ENCODE data around the gene RAD50. TPM values are rescaled to one million over a fixed set of nuclear protein-coding genes. Genes with fewer than 3 reads are reported as not detected.

The RAD50 gene
- total and polyA plus RNA-seq, 3 experiments from 2014 or later = 34.6 to 48.3 (median 45.2) TPM

GRCh38 chr5:132661231-132662003 lies 104.6 kb downstream of the RAD50 start:
- Mint-ChIP-seq H3K27me3 (peaks cover 8 to 23% of the 10 kb centered on the region in 2 donors), H3K9me3 (no peaks in the 10 kb centered on the region), H3K36me3 (no peaks in the 10 kb centered on the region), H3K27ac (peak overlapping the region in 6 of 8 donors; percentile 23 to 78 (median 47)), H3K4me3 (no peak overlapping the region), H3K4me1 (peaks cover 27 to 60% (median 31%) of the 10 kb centered on the region in 3 donors)
- Histone ChIP-seq H3K4me1 (ENCODE audit: insufficient read depth, low read length) (peaks cover 36% of the 10 kb centered on the region), H3K4me3 (ENCODE audit: low read length) (no peak overlapping the region), H3K27ac (ENCODE audit: low read depth, low read length) (peak overlapping the region; percentile 9), H3K36me3 (ENCODE audit: insufficient read depth, low read length) (no peaks in the 10 kb centered on the region), H3K9me3 (ENCODE audit: low read length) (no peaks in the 10 kb centered on the region), H3K27me3 (ENCODE audit: insufficient read depth, low read length, poor library complexity, severe bottlenecking) (peaks cover 14% of the 10 kb centered on the region)
- ChIA-PET CTCF (interaction anchor here (1.0 kb wide), 1 partner anchor 37 kb away, joined by 3 read pairs; no protein-coding TSS in a partner anchor), POLR2A (no interaction called here)
- no peak for DNase-seq

GRCh38 chr5:132662004-132662401 lies 105.2 kb downstream of the RAD50 start:
- peaks cover 23 to 54% (median 25%) of the 10 kb centered on the region in 3 donors for H3K4me1 Mint-ChIP-seq
- no peak for DNase-seq
- peak overlapping the region in 5 of 8 donors; percentile 23 to 85 (median 74) for H3K27ac Mint-ChIP-seq
- no peaks in the 10 kb centered on the region for H3K9me3 Mint-ChIP-seq
- H3K27me3 ChIP-seq (ENCODE audit: insufficient read depth, low read length, poor library complexity, severe bottlenecking) = peaks cover 8% of the 10 kb centered on the region
- CTCF ChIA-PET = interaction anchor here (1.0 kb wide), 1 partner anchor 37 kb away, joined by 3 read pairs; no protein-coding TSS in a partner anchor
- POLR2A ChIA-PET = no interaction called here
- peak overlapping the region; percentile 9 for H3K27ac ChIP-seq (ENCODE audit: low read depth, low read length)
- H3K36me3 Mint-ChIP-seq = no peaks in the 10 kb centered on the region
- peak overlapping the region in 1 of 7 donors; percentile 68 for H3K4me3 Mint-ChIP-seq
- peaks cover 30% of the 10 kb centered on the region for H3K4me1 ChIP-seq (ENCODE audit: insufficient read depth, low read length)
- no peaks in the 10 kb centered on the region for H3K36me3 ChIP-seq (ENCODE audit: insufficient read depth, low read length)
- H3K9me3 ChIP-seq (ENCODE audit: low read length) = no peaks in the 10 kb centered on the region
- no peak overlapping the region for H3K4me3 ChIP-seq (ENCODE audit: low read length)
- H3K27me3 Mint-ChIP-seq = peaks cover 6 to 17% of the 10 kb centered on the region in 2 donors

DNA sequence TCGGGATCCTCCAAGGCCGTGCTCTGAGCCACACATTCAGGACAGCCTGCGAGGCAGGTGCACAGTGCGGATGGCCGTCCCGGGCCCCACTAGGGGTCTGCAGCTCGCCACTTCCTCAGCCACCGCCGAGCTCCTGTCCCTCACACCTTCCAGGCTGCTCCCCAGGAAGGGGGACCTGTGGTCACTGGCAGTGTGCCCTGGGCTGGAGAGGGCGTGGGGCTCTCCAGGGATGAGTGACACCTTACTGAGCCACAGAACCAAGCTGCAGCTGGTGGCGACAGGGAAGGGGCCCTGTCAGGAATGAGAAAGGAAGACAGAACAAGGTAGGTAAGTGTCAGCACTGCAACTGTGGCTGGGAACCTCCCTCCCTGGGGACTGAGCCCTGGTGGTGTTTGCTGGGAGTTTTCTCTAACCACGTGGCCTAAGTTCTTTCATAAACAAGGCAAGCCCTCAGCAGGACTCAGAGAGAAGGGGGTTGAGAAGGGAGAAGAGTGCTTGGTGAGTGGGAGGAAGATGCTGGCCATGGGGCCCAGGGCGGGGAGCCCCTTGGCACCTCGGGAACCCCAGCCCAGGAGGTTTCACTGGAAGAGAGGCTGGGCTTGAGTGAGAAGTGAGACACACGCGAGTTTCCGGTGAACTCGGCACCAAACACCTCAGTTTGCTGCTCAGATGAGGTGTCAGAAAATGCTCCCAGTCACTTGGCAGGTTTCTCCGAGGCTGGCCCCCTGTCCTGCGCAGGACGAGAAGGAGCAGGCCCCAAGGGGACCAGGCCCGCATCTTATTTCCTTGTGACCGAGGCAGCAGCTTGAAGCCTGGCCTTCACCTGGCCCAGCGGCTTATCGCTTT lies 106.4 kb downstream of the RAD50 start:
- Mint-ChIP-seq H3K27ac (peak overlapping the region; percentile 83 to 98 (median 93)), H3K27me3 (peaks cover 2 to 7% of the 10 kb centered on the region in 2 donors), H3K36me3 (no peaks in the 10 kb centered on the region), H3K4me1 (peaks cover 23 to 43% (median 23%) of the 10 kb centered on the region in 3 donors), H3K4me3 (peak overlapping the region; percentile 2 to 90 (median 65)), H3K9me3 (no peaks in the 10 kb centered on the region)
- ChIA-PET CTCF (no interaction called here), POLR2A (no interaction called here)
- peak in 4 of 5 donors; percentile 25 to 65 (median 38) for DNase-seq
- H3K27ac ChIP-seq (ENCODE audit: low read depth, low read length) = peak overlapping the region; percentile 85
- H3K4me1 ChIP-seq (ENCODE audit: insufficient read depth, low read length) = peaks cover 28% of the 10 kb centered on the region
- peaks cover under 1% of the 10 kb centered on the region for H3K27me3 ChIP-seq (ENCODE audit: insufficient read depth, low read length, poor library complexity, severe bottlenecking)
- no peaks in the 10 kb centered on the region for H3K9me3 ChIP-seq (ENCODE audit: low read length)
- H3K36me3 ChIP-seq (ENCODE audit: insufficient read depth, low read length) = no peaks in the 10 kb centered on the region
- H3K4me3 ChIP-seq (ENCODE audit: low read length) = peak overlapping the region; percentile 19

DNA sequence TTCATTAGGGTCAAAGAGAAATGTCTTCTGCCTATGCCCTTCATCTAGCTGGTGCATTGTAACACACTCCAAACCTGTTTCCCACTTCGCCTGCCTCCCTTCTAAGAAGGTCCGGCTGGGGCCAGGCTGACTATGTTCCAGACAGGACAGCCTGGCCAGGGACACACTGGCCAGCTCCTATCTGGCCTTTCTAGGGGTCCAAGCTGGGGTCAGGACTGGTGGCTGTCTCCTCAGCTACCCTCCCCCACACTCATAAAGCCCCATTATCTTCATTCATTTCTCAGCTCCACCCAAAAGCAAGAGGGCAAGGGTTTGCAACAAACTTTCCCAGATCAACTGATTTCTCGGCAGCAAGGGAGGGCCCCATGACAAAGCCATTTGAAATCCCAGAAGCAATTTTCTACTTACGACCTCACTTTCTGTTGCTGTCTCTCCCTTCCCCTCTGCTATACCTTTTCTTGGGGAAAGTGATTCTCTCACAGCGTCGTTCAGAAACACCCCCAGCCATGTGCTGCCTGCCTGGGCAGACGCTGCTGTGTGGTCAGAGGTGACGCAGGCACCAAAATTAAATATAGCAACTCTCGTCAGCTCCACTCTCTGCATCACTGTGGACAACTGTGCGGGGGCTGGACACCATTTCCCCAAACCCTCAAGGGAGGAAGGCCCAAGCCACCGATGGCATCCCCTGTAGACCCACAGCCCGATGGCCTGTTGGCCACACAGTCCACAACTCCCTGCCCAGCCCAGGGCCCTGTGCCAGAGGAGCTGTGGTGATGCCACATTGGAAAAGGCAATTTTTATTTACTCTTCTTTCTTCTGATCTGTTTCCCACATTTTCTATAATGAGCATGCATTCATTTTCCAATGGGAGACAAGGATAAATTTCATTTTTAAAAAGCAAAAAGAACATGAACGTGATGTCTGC lies 107.3 kb downstream of the RAD50 start:
- DNase-seq = peak in 2 of 5 donors; percentile 31 to 55
- peak overlapping the region; percentile 85 for H3K27ac ChIP-seq (ENCODE audit: low read depth, low read length)
- ChIA-PET CTCF (no interaction called here), POLR2A (no interaction called here)
- H3K4me1 Mint-ChIP-seq = peaks cover 23 to 42% (median 23%) of the 10 kb centered on the region in 3 donors
- no peaks in the 10 kb centered on the region for H3K27me3 ChIP-seq (ENCODE audit: insufficient read depth, low read length, poor library complexity, severe bottlenecking)
- peak overlapping the region; percentile 83 to 98 (median 93) for H3K27ac Mint-ChIP-seq
- H3K36me3 Mint-ChIP-seq = no peaks in the 10 kb centered on the region
- H3K36me3 ChIP-seq (ENCODE audit: insufficient read depth, low read length) = no peaks in the 10 kb centered on the region
- peaks cover under 1 to 3% of the 10 kb centered on the region in 2 donors for H3K27me3 Mint-ChIP-seq
- no peaks in the 10 kb centered on the region for H3K9me3 ChIP-seq (ENCODE audit: low read length)
- H3K4me3 Mint-ChIP-seq = peak overlapping the region in 6 of 7 donors; percentile 42 to 90 (median 60)
- no peaks in the 10 kb centered on the region for H3K9me3 Mint-ChIP-seq
- H3K4me1 ChIP-seq (ENCODE audit: insufficient read depth, low read length) = peaks cover 28% of the 10 kb centered on the region
- peak overlapping the region; percentile 19 for H3K4me3 ChIP-seq (ENCODE audit: low read length)

GRCh38 chr5:132664696-132665209 lies 108.0 kb downstream of the RAD50 start:
- peaks cover 28% of the 10 kb centered on the region for H3K4me1 ChIP-seq (ENCODE audit: insufficient read depth, low read length)
- Mint-ChIP-seq H3K4me1 (peaks cover 23 to 42% (median 23%) of the 10 kb centered on the region in 3 donors), H3K27ac (peak overlapping the region in 7 of 8 donors; percentile 80 to 98 (median 91)), H3K4me3 (peak overlapping the region in 1 of 7 donors; percentile 42), H3K27me3 (peaks cover 0 to 4% of the 10 kb centered on the region in 2 donors), H3K36me3 (no peaks in the 10 kb centered on the region), H3K9me3 (no peaks in the 10 kb centered on the region)
- no peaks in the 10 kb centered on the region for H3K27me3 ChIP-seq (ENCODE audit: insufficient read depth, low read length, poor library complexity, severe bottlenecking)
- no peaks in the 10 kb centered on the region for H3K9me3 ChIP-seq (ENCODE audit: low read length)
- CTCF ChIA-PET = interaction anchor here (0.9 kb wide), 1 partner anchor 155 kb away, joined by 3 read pairs; no protein-coding TSS in a partner anchor
- H3K36me3 ChIP-seq (ENCODE audit: insufficient read depth, low read length) = no peaks in the 10 kb centered on the region
- H3K4me3 ChIP-seq (ENCODE audit: low read length) = no peak overlapping the region
- no peak for DNase-seq
- POLR2A ChIA-PET = no interaction called here
- H3K27ac ChIP-seq (ENCODE audit: low read depth, low read length) = peak overlapping the region; percentile 85

DNA sequence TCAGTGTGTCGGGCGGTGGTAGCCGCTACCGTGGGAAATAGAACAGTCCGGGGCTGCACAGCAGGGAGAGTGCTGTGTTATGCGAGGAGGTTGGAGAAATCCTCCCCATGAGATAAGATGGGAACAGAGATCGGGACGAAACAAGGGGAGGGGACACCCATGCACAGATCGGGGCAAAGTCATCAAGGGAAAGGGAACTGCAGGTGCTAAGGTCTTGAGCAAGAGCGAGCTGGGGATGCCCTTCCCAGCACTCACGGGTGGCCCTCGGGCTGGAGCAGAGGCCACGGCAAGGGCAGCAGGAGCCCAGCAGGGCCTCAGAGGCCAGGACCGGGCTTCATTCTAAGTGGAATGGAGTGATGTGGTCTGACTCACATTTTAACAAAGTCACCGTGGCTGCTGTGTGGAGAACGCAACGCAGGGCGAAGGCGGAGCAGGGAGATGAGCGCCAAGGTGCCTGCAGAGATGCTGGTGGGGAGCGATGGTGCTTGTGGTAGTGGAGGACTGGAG lies 108.8 kb downstream of the RAD50 start:
- ChIA-PET POLR2A (no interaction called here), CTCF (interaction anchor here (0.9 kb wide), 1 partner anchor 154 kb away, joined by 3 read pairs; no protein-coding TSS in a partner anchor)
- no peak overlapping the region for H3K4me3 Mint-ChIP-seq
- peaks cover 0 to 4% of the 10 kb centered on the region in 2 donors for H3K27me3 Mint-ChIP-seq
- H3K36me3 Mint-ChIP-seq = no peaks in the 10 kb centered on the region
- peaks cover 23 to 42% (median 23%) of the 10 kb centered on the region in 3 donors for H3K4me1 Mint-ChIP-seq
- peak overlapping the region in 3 of 8 donors; percentile 28 to 86 (median 64) for H3K27ac Mint-ChIP-seq
- Histone ChIP-seq H3K4me3 (ENCODE audit: low read length) (no peak overlapping the region), H3K27me3 (ENCODE audit: insufficient read depth, low read length, poor library complexity, severe bottlenecking) (no peaks in the 10 kb centered on the region), H3K9me3 (ENCODE audit: low read length) (no peaks in the 10 kb centered on the region), H3K4me1 (ENCODE audit: insufficient read depth, low read length) (peaks cover 28% of the 10 kb centered on the region), H3K36me3 (ENCODE audit: insufficient read depth, low read length) (no peaks in the 10 kb centered on the region), H3K27ac (ENCODE audit: low read depth, low read length) (no peak overlapping the region)
- no peaks in the 10 kb centered on the region for H3K9me3 Mint-ChIP-seq
- DNase-seq = no peak

All from CD8-positive, alpha-beta memory T cell (primary cell).